ENCODE data around the gene TMCC3.

Gene TMCC3

DNA sequence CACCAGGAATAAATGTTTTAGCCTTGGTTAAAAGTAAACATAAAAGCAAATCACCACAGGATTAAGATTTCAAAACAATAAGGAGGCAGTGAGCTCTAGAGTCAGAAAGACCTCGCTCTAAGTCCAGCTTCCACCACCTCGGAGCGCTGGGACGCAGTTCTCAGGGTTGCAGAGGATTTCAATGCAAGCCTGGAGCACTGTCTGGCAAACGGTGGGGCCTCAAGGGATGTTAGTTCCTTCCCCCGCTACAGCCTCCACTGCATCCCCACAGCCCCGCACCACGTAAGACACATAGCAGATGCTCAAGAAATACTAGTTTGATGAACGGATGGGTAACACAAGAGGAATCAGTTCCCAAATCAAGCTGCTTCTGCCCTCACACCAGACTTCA lies 39.3 kb upstream of the TMCC3 start:
- H3K9ac ChIP-seq (ENCODE audit: low read depth, low read length) = no peak overlapping the region
- TF ChIP-seq, protein P1, sequence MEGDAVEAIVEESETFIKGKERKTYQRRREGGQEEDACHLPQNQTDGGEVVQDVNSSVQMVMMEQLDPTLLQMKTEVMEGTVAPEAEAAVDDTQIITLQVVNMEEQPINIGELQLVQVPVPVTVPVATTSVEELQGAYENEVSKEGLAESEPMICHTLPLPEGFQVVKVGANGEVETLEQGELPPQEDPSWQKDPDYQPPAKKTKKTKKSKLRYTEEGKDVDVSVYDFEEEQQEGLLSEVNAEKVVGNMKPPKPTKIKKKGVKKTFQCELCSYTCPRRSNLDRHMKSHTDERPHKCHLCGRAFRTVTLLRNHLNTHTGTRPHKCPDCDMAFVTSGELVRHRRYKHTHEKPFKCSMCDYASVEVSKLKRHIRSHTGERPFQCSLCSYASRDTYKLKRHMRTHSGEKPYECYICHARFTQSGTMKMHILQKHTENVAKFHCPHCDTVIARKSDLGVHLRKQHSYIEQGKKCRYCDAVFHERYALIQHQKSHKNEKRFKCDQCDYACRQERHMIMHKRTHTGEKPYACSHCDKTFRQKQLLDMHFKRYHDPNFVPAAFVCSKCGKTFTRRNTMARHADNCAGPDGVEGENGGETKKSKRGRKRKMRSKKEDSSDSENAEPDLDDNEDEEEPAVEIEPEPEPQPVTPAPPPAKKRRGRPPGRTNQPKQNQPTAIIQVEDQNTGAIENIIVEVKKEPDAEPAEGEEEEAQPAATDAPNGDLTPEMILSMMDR (IDR thresholded peaks at IDR 0.05; ENCODE audit: borderline replicate concordance, extremely low read depth, low read length, poor library complexity, severe bottlenecking) = no peak
- TF ChIP-seq EZH2 (IDR thresholded peaks at IDR 0.05; ENCODE audit: borderline replicate concordance, low read depth, low read length, severe bottlenecking) = no peak
- H3K36me3 ChIP-seq (ENCODE audit: insufficient read depth, low read length) = no peaks in the 10 kb centered on the region
- H4K20me1 ChIP-seq (ENCODE audit: insufficient read depth, low read length) = no peaks in the 10 kb centered on the region
- H3K9me3 ChIP-seq (ENCODE audit: insufficient read depth, low read length, severe bottlenecking) = no peaks in the 10 kb centered on the region
- H2AFZ ChIP-seq (ENCODE audit: low read depth, low read length) = no peak overlapping the region
- no peak overlapping the region for H3K27ac ChIP-seq (ENCODE audit: low read length)
- H3K4me1 ChIP-seq (ENCODE audit: insufficient read depth, low read length) = no peaks in the 10 kb centered on the region
- no peak overlapping the region for H3K4me3 ChIP-seq (ENCODE audit: low read depth in 1 of 2, low read length in 2 of 2)
- peaks cover 3% of the 10 kb centered on the region for H3K27me3 ChIP-seq (ENCODE audit: insufficient read depth, low read length, poor library complexity)
- H3K79me2 ChIP-seq (ENCODE audit: insufficient read depth, low read length) = no peaks in the 10 kb centered on the region
- DNase-seq (no peak), ATAC-seq (ENCODE audit: insufficient read depth, low read depth) (no peak)
- no peak overlapping the region for H3K4me2 ChIP-seq (ENCODE audit: insufficient read depth, low read length)

DNA sequence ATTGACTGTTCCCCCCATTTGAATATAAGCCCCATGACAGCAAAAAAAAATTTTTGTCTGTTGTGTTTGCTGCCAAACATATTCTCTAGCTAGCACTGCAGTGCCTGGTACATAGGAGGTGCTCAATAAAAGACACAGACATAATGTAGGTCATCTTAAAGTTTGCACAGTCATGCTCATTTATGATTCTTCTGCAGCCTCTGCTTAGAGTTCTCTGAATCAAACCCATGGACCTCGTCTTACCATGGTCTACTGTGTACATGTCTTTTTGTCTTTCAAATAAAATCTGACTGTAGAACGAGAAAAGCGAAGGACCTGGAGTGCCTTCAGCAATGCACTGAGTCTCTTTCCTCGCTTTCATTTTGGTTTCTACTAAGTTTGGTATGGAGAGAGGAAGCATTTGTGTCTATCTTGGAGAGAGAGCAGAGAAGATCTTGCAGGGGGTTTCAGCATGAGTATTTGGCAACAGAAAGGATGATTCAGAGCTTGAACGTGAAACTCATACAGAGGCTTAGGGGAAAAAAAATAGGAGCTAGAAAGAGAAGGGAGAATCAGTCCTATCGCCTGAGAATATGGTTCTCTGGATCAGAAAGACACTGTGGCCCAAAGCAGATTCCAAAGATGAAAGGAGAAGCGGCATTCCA lies 38.8 kb upstream of the TMCC3 start:
- ATAC-seq (ENCODE audit: insufficient read depth, low read depth) (no peak), DNase-seq (no peak)
- no peaks in the 10 kb centered on the region for H3K79me2 ChIP-seq (ENCODE audit: insufficient read depth, low read length)
- no peaks in the 10 kb centered on the region for H3K36me3 ChIP-seq (ENCODE audit: insufficient read depth, low read length)
- no peaks in the 10 kb centered on the region for H3K4me1 ChIP-seq (ENCODE audit: insufficient read depth, low read length)
- no peak overlapping the region for H3K4me3 ChIP-seq (ENCODE audit: low read depth in 1 of 2, low read length in 2 of 2)
- H3K9me3 ChIP-seq (ENCODE audit: insufficient read depth, low read length, severe bottlenecking) = no peaks in the 10 kb centered on the region
- no peak overlapping the region for H3K27ac ChIP-seq (ENCODE audit: low read length)
- no peak overlapping the region for H2AFZ ChIP-seq (ENCODE audit: low read depth, low read length)
- H3K9ac ChIP-seq (ENCODE audit: low read depth, low read length) = no peak overlapping the region
- no peak overlapping the region for H3K4me2 ChIP-seq (ENCODE audit: insufficient read depth, low read length)
- peaks cover 3% of the 10 kb centered on the region for H3K27me3 ChIP-seq (ENCODE audit: insufficient read depth, low read length, poor library complexity)
- no peaks in the 10 kb centered on the region for H4K20me1 ChIP-seq (ENCODE audit: insufficient read depth, low read length)
- TF ChIP-seq, protein P1 (IDR thresholded peaks at IDR 0.05; ENCODE audit: borderline replicate concordance, extremely low read depth, low read length, poor library complexity, severe bottlenecking) = no peak
- no peak for TF ChIP-seq EZH2 (IDR thresholded peaks at IDR 0.05; ENCODE audit: borderline replicate concordance, low read depth, low read length, severe bottlenecking)

DNA sequence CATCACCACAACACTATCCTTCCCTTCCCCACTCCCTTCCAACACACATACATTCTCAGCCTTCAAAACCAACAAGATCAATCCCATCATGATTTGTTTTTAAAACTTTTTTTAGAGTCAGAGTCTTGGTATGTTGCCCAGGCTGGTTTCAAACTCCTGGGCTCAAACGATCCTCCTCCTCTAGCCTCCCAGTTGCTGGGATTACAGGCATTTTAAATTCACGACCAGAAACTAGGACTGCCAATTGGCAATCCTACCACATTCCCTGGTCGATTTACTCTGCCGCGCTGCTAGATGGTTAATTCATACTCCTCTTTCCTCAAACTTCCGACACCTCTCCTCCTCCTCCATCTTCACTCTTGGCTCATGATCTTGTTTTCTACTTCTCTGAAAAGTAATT lies 37.5 kb upstream of the TMCC3 start:
- Histone ChIP-seq H4K20me1 (ENCODE audit: insufficient read depth, low read length) (no peaks in the 10 kb centered on the region), H2AFZ (ENCODE audit: low read depth, low read length) (no peak overlapping the region), H3K4me2 (ENCODE audit: insufficient read depth, low read length) (no peak overlapping the region), H3K9ac (ENCODE audit: low read depth, low read length) (no peak overlapping the region), H3K4me3 (ENCODE audit: low read depth in 1 of 2, low read length in 2 of 2) (no peak overlapping the region), H3K4me1 (ENCODE audit: insufficient read depth, low read length) (no peaks in the 10 kb centered on the region), H3K27ac (ENCODE audit: low read length) (no peak overlapping the region), H3K36me3 (ENCODE audit: insufficient read depth, low read length) (no peaks in the 10 kb centered on the region), H3K79me2 (ENCODE audit: insufficient read depth, low read length) (no peaks in the 10 kb centered on the region), H3K27me3 (ENCODE audit: insufficient read depth, low read length, poor library complexity) (peaks cover 3% of the 10 kb centered on the region), H3K9me3 (ENCODE audit: insufficient read depth, low read length, severe bottlenecking) (no peaks in the 10 kb centered on the region)
- TF ChIP-seq, protein P1 (IDR thresholded peaks at IDR 0.05; ENCODE audit: borderline replicate concordance, extremely low read depth, low read length, poor library complexity, severe bottlenecking) = no peak
- no peak for TF ChIP-seq EZH2 (IDR thresholded peaks at IDR 0.05; ENCODE audit: borderline replicate concordance, low read depth, low read length, severe bottlenecking)
- ATAC-seq (ENCODE audit: insufficient read depth, low read depth) (no peak), DNase-seq (no peak)
